ENCODE results near the gene CFAP100. TPM values are rescaled to one million over a fixed set of nuclear protein-coding genes. Genes with fewer than 3 reads are reported as not detected.

The CFAP100 gene
- total RNA-seq, 3 donors from 2014 or later (not counting 1 experiment from before 2014, with no cell fraction given), result not detected

DNA sequence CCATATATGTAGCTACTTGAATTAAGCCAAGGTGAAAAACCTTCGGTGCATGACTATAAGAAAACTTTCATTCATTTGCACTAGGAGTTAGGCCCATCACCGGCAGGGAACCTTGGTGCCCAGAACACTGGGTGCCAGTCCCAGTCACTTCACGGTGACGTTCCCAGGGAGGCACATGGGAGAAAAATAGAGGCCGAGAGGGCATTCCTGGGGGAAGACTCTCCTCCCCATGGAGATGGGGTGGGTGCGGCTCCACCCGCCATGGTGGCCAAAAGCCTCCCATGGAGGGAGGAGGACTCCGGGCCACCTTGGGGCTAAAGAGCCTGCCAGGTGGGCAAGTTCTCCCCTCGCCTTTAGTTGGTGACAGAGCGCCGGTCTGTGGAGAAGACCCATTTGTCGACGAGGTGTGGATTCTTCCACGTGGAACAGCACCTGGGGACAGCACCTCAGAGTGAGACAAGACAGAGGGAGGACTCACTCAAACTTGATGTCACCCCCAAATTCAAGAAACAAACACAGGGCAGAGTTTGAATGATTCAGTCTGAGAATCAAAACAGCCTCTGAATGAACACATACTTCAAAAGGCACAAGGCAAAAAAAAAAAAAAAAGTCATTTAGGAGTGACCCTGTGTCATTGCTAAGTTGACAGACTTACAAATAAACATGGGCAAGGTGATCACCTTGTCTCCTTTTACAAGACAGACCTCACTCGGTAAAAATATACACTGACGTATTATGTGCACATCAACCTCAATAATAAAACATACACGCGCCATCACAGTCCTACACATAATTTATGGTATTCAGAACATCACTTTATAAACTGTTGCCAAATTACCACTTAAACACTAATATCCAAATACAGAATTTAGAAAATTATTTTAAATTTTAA is 42.4 kb downstream of the CFAP100 start:
- Histone ChIP-seq H3K4me3 (ENCODE audit: low read length) (no peak overlapping the region), H3K27ac (ENCODE audit: low read length) (no peak overlapping the region), H3K27me3 (ENCODE audit: control insufficient read depth, insufficient read depth, low read length) (no peaks in the 10 kb centered on the region), H3K4me1 (ENCODE audit: control insufficient read depth, insufficient read depth, low read length) (no peaks in the 10 kb centered on the region), H3K9me3 (ENCODE audit: control insufficient read depth, insufficient read depth, low read length) (no peaks in the 10 kb centered on the region), H3K36me3 (ENCODE audit: control insufficient read depth, insufficient read depth, low read length) (peaks cover 31% of the 10 kb centered on the region)
- WGBS (ENCODE audit: insufficient coverage), result 97% methylated on average over 18 of the region's 18 CpGs
- intact Hi-C loops (cut with micrococcal nuclease), result no loop called here
- no peaks in the 10 kb centered on the region for H3K36me3 Mint-ChIP-seq
- H3K27ac Mint-ChIP-seq, result no peak overlapping the region
- DNase-seq, result no peak
- H3K4me1 Mint-ChIP-seq, result no peaks in the 10 kb centered on the region
- H3K4me3 Mint-ChIP-seq, result no peak overlapping the region
- ATAC-seq, result no peak
- H3K9me3 Mint-ChIP-seq, result no peaks in the 10 kb centered on the region
- TF ChIP-seq, protein P1, sequence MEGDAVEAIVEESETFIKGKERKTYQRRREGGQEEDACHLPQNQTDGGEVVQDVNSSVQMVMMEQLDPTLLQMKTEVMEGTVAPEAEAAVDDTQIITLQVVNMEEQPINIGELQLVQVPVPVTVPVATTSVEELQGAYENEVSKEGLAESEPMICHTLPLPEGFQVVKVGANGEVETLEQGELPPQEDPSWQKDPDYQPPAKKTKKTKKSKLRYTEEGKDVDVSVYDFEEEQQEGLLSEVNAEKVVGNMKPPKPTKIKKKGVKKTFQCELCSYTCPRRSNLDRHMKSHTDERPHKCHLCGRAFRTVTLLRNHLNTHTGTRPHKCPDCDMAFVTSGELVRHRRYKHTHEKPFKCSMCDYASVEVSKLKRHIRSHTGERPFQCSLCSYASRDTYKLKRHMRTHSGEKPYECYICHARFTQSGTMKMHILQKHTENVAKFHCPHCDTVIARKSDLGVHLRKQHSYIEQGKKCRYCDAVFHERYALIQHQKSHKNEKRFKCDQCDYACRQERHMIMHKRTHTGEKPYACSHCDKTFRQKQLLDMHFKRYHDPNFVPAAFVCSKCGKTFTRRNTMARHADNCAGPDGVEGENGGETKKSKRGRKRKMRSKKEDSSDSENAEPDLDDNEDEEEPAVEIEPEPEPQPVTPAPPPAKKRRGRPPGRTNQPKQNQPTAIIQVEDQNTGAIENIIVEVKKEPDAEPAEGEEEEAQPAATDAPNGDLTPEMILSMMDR (IDR thresholded peaks at IDR 0.05), result no peak
- H3K27me3 Mint-ChIP-seq (ENCODE audit: low read depth in 2 of 2), result no peaks in the 10 kb centered on the region

DNA sequence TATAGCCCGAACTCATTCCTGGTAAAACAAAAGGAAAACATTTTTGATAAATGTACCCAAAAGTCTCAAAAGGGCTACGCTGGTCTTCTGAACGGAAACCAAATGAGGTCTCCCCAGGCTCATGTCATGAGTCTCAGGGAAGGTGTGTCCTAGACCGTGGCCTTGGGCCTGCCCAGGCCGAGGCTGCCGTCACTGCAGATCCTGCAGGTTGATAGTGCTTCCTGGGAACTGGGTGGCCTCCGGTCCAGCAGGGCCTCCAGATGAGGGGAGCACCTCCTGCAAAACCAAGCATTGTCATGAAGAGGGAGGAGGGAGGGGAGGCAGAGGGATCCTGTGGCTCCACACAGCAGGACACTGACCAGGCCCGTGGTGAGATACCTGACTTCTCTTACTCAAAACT is 43.5 kb downstream of the CFAP100 start:
- Mint-ChIP-seq H3K36me3 (no peaks in the 10 kb centered on the region), H3K4me1 (no peaks in the 10 kb centered on the region), H3K27me3 (ENCODE audit: low read depth in 2 of 2) (no peaks in the 10 kb centered on the region), H3K4me3 (no peak overlapping the region), H3K27ac (no peak overlapping the region), H3K9me3 (no peaks in the 10 kb centered on the region)
- DNase-seq (no peak), ATAC-seq (no peak)
- Histone ChIP-seq H3K27ac (ENCODE audit: low read length) (no peak overlapping the region), H3K36me3 (ENCODE audit: control insufficient read depth, insufficient read depth, low read length) (peaks cover 31% of the 10 kb centered on the region), H3K9me3 (ENCODE audit: control insufficient read depth, insufficient read depth, low read length) (no peaks in the 10 kb centered on the region), H3K27me3 (ENCODE audit: control insufficient read depth, insufficient read depth, low read length) (no peaks in the 10 kb centered on the region), H3K4me3 (ENCODE audit: low read length) (no peak overlapping the region), H3K4me1 (ENCODE audit: control insufficient read depth, insufficient read depth, low read length) (no peaks in the 10 kb centered on the region)
- 94% methylated on average over 7 of the region's 8 CpGs for WGBS (ENCODE audit: insufficient coverage)
- TF ChIP-seq, protein P1 (IDR thresholded peaks at IDR 0.05), result no peak
- intact Hi-C loops (cut with micrococcal nuclease), result no loop called here

DNA sequence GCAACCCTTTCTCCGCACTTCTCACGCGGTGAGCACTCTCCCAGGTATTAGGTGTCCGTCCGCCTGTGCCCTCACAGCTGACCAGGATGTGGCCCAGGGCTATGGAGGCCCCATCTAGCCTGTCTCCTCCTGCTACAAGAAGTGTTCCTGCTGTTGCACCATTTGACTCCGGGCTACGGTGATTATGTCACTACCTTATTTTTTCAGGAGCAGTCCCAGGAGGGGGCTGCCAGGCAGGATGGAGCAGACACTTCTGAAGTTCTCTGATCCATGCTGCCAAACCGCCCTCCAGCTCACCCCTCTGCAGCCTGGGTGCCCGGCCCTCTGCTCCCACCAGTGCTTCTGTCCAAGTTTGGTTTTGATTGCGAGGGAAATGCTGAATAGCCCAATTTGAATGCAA is 44.0 kb downstream of the CFAP100 start:
- no peak overlapping the region for H3K27ac ChIP-seq (ENCODE audit: low read length)
- TF ChIP-seq, protein P1 (IDR thresholded peaks at IDR 0.05), result no peak
- H3K36me3 ChIP-seq (ENCODE audit: control insufficient read depth, insufficient read depth, low read length), result peaks cover 31% of the 10 kb centered on the region
- no peaks in the 10 kb centered on the region for H3K4me1 ChIP-seq (ENCODE audit: control insufficient read depth, insufficient read depth, low read length)
- DNase-seq (no peak), ATAC-seq (no peak)
- H3K4me1 Mint-ChIP-seq, result no peaks in the 10 kb centered on the region
- WGBS (ENCODE audit: insufficient coverage), result 97% methylated on average over 10 of the region's 10 CpGs
- H3K9me3 ChIP-seq (ENCODE audit: control insufficient read depth, insufficient read depth, low read length), result no peaks in the 10 kb centered on the region
- no peaks in the 10 kb centered on the region for H3K27me3 ChIP-seq (ENCODE audit: control insufficient read depth, insufficient read depth, low read length)
- H3K4me3 ChIP-seq (ENCODE audit: low read length), result no peak overlapping the region
- no peak overlapping the region for H3K4me3 Mint-ChIP-seq
- no peaks in the 10 kb centered on the region for H3K9me3 Mint-ChIP-seq
- no peaks in the 10 kb centered on the region for H3K27me3 Mint-ChIP-seq (ENCODE audit: low read depth in 2 of 2)
- no peaks in the 10 kb centered on the region for H3K36me3 Mint-ChIP-seq
- H3K27ac Mint-ChIP-seq, result no peak overlapping the region
- intact Hi-C loops (cut with micrococcal nuclease), result no loop called here

Data from natural killer cell (primary cell).